Hematopoietic multipotent progenitor cell treated with erythropoietin and hydrocortisone succinate and interleukin-3 and kit ligand, for 8 days (in vitro differentiated cells): ENCODE data around the gene SGK1.
A peak's percentile ranks its signal among the peaks of the same experiment; 100 is the strongest.
"Not testable (repeated sequence)": the region's sequence is repeated elsewhere in the genome, so short reads cannot be mapped to it uniquely, and the experiment has no call there.

Experiments used
- DNase-seq: peaks from one replicate; pipeline ENCODE4 v3.0.0-alpha.2; 2015

Gene SGK1

GRCh38 chr6:134217105-134217797 lies 100.7 kb downstream of the SGK1 start:
- no peak for DNase-seq

GRCh38 chr6:134216301-134217010 lies 101.5 kb downstream of the SGK1 start:
- peak; percentile 74 for DNase-seq

GRCh38 chr6:134213410-134213809 lies 104.5 kb downstream of the SGK1 start:
- DNase-seq, result not testable (repeated sequence)

- no peak for DNase-seq
Measured at GRCh38 chr6:134211297-134211696, 106.6 kb downstream of the SGK1 start.

- no peak for DNase-seq
Measured at GRCh38 chr6:134207421-134207820, 110.5 kb downstream of the SGK1 start.

- no peak for DNase-seq
Measured at GRCh38 chr6:134205366-134205765, 112.5 kb downstream of the SGK1 start.

GRCh38 chr6:134204759-134205158 lies 113.2 kb downstream of the SGK1 start:
- DNase-seq, result not testable (repeated sequence)

GRCh38 chr6:134204031-134204430 lies 113.9 kb downstream of the SGK1 start:
- DNase-seq, result no peak

GRCh38 chr6:134201716-134202115 lies 116.2 kb downstream of the SGK1 start:
- DNase-seq, result no peak

- no peak for DNase-seq
Measured at GRCh38 chr6:134199848-134200606, 117.9 kb downstream of the SGK1 start.

- DNase-seq, result peak; percentile 41
Measured at GRCh38 chr6:134198093-134198492, 119.8 kb downstream of the SGK1 start.

- DNase-seq, result not testable (repeated sequence)
Measured at GRCh38 chr6:134197685-134198084, 120.2 kb downstream of the SGK1 start.

GRCh38 chr6:134196568-134197193 lies 121.2 kb downstream of the SGK1 start:
- peak; percentile 82 for DNase-seq

- no peak for DNase-seq
Measured at GRCh38 chr6:134195985-134196384, 121.9 kb downstream of the SGK1 start.

GRCh38 chr6:134195164-134195906 lies 122.6 kb downstream of the SGK1 start:
- DNase-seq, result peak; percentile 97

- no peak for DNase-seq
Measured at GRCh38 chr6:134193536-134194498, 124.1 kb downstream of the SGK1 start.

- not testable (repeated sequence) for DNase-seq
Measured at GRCh38 chr6:134192609-134193008, 125.3 kb downstream of the SGK1 start.

GRCh38 chr6:134190883-134191282 lies 127.0 kb downstream of the SGK1 start:
- no peak for DNase-seq

- no peak for DNase-seq
Measured at GRCh38 chr6:134187751-134188150, 130.2 kb downstream of the SGK1 start.

GRCh38 chr6:134187154-134187553 lies 130.8 kb downstream of the SGK1 start:
- DNase-seq, result no peak

- DNase-seq, result no peak
Measured at GRCh38 chr6:134186355-134186754, 131.6 kb downstream of the SGK1 start.
